ENCODE data around the gene ISYNA1. TPM values are rescaled to one million over a fixed set of nuclear protein-coding genes. Genes with fewer than 3 reads are reported as not detected.

ISYNA1 gene
- total and polyA plus RNA-seq, 4 donors = 14.7 to 56.7 (median 25.0) TPM

DNA sequence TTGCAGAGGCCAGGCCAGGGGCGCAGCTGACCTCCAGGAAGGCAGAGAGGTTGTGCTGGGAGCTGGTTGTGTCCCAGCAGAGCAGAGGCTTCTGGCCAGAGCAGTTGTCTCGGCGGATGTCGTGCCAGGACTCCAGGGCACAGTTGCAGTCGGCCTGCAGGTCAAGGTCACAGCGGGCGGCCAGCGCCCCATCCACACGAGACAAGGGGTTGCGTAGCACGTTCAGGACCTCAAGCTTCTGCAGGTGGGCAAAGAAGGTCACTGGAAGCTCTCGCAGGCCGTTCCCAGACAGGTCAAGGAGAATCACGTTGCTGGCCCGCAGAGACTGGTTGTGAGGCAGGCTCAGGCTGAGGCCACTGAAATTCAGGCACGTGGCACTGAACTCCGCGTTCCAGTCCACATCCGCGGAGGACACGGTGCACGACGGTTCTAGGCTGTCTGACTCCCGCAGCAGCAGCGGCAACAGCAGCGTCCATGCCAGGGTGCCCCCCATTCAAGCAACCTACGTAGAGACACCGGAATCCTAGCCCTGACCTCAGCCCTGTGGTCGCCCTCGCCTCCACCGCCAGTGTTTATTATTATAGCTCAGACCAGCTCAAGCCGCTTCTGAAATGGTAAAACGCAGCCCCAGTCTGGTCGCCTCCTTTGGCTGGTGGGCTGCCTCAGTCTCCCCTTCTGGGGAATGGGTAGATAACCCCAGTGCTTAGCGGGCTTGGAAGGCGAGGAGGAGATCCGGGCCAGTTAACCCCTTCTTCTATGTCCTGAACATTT, 41.3 kb downstream of the ISYNA1 start:
- H3K4me3 ChIP-seq = no peak overlapping the region
- no peak for ATAC-seq (ENCODE audit: insufficient read depth, low FRiP score)
- WGBS, 2 donors = 64 to 75% methylated on average over 37 of the region's 37 CpGs
- peaks cover 0 to 1% (median 0%) of the 10 kb centered on the region in 4 donors for H3K36me3 ChIP-seq (ENCODE audit: control insufficient read depth in 4 of 4, insufficient read depth in 4 of 4, low read length in 4 of 4)
- peaks cover 0 to 6% (median 0%) of the 10 kb centered on the region in 5 donors for H3K4me1 ChIP-seq (ENCODE audit: control insufficient read depth in 5 of 5, insufficient read depth in 5 of 5, low read length in 5 of 5)
- TF ChIP-seq CTCF (IDR thresholded peaks at IDR 0.05; ENCODE audit: control extremely low read depth, extremely low read depth) = no peak
- H3K9ac ChIP-seq (ENCODE audit: insufficient read depth in 1 of 2, low read length in 2 of 2) = no peak overlapping the region
- H3K9me3 ChIP-seq (ENCODE audit: control insufficient read depth in 4 of 4, insufficient read depth in 3 of 4, low read length in 3 of 4) = no peaks in the 10 kb centered on the region
- no peak for DNase-seq
- H3K27me3 ChIP-seq (ENCODE audit: control insufficient read depth in 3 of 3, insufficient read depth in 3 of 3, low read length in 2 of 3) = no peaks in the 10 kb centered on the region
- H3K27ac ChIP-seq (ENCODE audit: low read depth in 1 of 2, low read length in 1 of 2) = no peak overlapping the region

- Histone ChIP-seq H3K4me3 (no peak overlapping the region), H3K36me3 (ENCODE audit: control insufficient read depth in 4 of 4, insufficient read depth in 4 of 4, low read length in 4 of 4) (peaks cover 0 to 6% (median 0%) of the 10 kb centered on the region in 4 donors), H3K27me3 (ENCODE audit: control insufficient read depth in 3 of 3, insufficient read depth in 3 of 3, low read length in 2 of 3) (peaks cover 0 to 2% (median 0%) of the 10 kb centered on the region in 3 donors), H3K27ac (ENCODE audit: low read depth in 1 of 2, low read length in 1 of 2) (peak overlapping the region in 1 of 2 donors; percentile 55), H3K9ac (ENCODE audit: insufficient read depth in 1 of 2, low read length in 2 of 2) (no peak overlapping the region), H3K9me3 (ENCODE audit: control insufficient read depth in 4 of 4, insufficient read depth in 3 of 4, low read length in 3 of 4) (no peaks in the 10 kb centered on the region), H3K4me1 (ENCODE audit: control insufficient read depth in 5 of 5, insufficient read depth in 5 of 5, low read length in 5 of 5) (peaks cover 0 to 6% (median 0%) of the 10 kb centered on the region in 5 donors)
- 39 to 46% methylated on average over 7 of the region's 7 CpGs for WGBS, 2 donors
- DNase-seq (no peak), ATAC-seq (ENCODE audit: insufficient read depth, low FRiP score) (no peak)
- TF ChIP-seq CTCF (IDR thresholded peaks at IDR 0.05; ENCODE audit: control extremely low read depth, extremely low read depth) = no peak
These were observed 44.1 kb downstream of the ISYNA1 start for GRCh38 chr19:18393836-18394235.

GRCh38 chr19:18392926-18393325, 45.0 kb downstream of the ISYNA1 start:
- TF ChIP-seq CTCF (IDR thresholded peaks at IDR 0.05; ENCODE audit: control extremely low read depth, extremely low read depth) = no peak
- ATAC-seq (ENCODE audit: insufficient read depth, low FRiP score) (no peak), DNase-seq (no peak)
- Histone ChIP-seq H3K9ac (ENCODE audit: insufficient read depth in 1 of 2, low read length in 2 of 2) (no peak overlapping the region), H3K9me3 (ENCODE audit: control insufficient read depth in 4 of 4, insufficient read depth in 3 of 4, low read length in 3 of 4) (peaks cover 0 to 3% (median 0%) of the 10 kb centered on the region in 4 donors), H3K27me3 (ENCODE audit: control insufficient read depth in 3 of 3, insufficient read depth in 3 of 3, low read length in 2 of 3) (peaks cover 0 to 2% (median 0%) of the 10 kb centered on the region in 3 donors), H3K4me3 (no peak overlapping the region), H3K4me1 (ENCODE audit: control insufficient read depth in 5 of 5, insufficient read depth in 5 of 5, low read length in 5 of 5) (peaks cover 0 to 10% (median 0%) of the 10 kb centered on the region in 5 donors), H3K27ac (ENCODE audit: low read depth in 1 of 2, low read length in 1 of 2) (peak overlapping the region in 1 of 2 donors; percentile 71), H3K36me3 (ENCODE audit: control insufficient read depth in 4 of 4, insufficient read depth in 4 of 4, low read length in 4 of 4) (peaks cover 0 to 12% (median 0%) of the 10 kb centered on the region in 4 donors)
- WGBS, 2 donors = 30 to 46% methylated on average over 5 of the region's 5 CpGs
